HG03039 (cell line): ENCODE data around the gene TUBGCP6.

Experiments
- ATAC-seq: cut with Tn5 transposase; IDR thresholded peaks from one replicate; pipeline ENCODE4 v1.9.1; 2021; ENCODE audit warnings: mild to moderate bottlenecking, moderate library complexity; ENCODE audit not compliant: unreplicated experiment

The TUBGCP6 gene

GRCh38 chr22:50199251-50199721, 45.5 kb downstream of the TUBGCP6 start:
- no peak for ATAC-seq

GRCh38 chr22:50198624-50199017, 46.2 kb downstream of the TUBGCP6 start:
- no peak for ATAC-seq

GRCh38 chr22:50197856-50198623, 46.8 kb downstream of the TUBGCP6 start:
- ATAC-seq = no peak

GRCh38 chr22:50197000-50197800, 47.6 kb downstream of the TUBGCP6 start:
- no peak for ATAC-seq

GRCh38 chr22:50196256-50196655, 48.6 kb downstream of the TUBGCP6 start:
- ATAC-seq = no peak

GRCh38 chr22:50194037-50194805, 50.6 kb downstream of the TUBGCP6 start:
- no peak for ATAC-seq

- no peak for ATAC-seq
These were observed 51.2 kb downstream of the TUBGCP6 start for GRCh38 chr22:50193621-50194020.

- ATAC-seq = no peak
These were observed 52.2 kb downstream of the TUBGCP6 start for GRCh38 chr22:50192436-50193204.

- ATAC-seq = no peak
These were observed 53.7 kb downstream of the TUBGCP6 start for GRCh38 chr22:50190941-50191741.

- ATAC-seq = no peak
These were observed 54.5 kb downstream of the TUBGCP6 start for GRCh38 chr22:50190182-50190940.

GRCh38 chr22:50189849-50190181, 55.0 kb downstream of the TUBGCP6 start:
- ATAC-seq = no peak

GRCh38 chr22:50189184-50189848, 55.5 kb downstream of the TUBGCP6 start:
- ATAC-seq = no peak

GRCh38 chr22:50188356-50188755, 56.5 kb downstream of the TUBGCP6 start:
- ATAC-seq = no peak

- no peak for ATAC-seq
These were observed 57.9 kb downstream of the TUBGCP6 start for GRCh38 chr22:50186761-50187523.

- ATAC-seq = no peak
These were observed 58.6 kb downstream of the TUBGCP6 start for GRCh38 chr22:50186181-50186714.

- ATAC-seq = no peak
These were observed 59.3 kb downstream of the TUBGCP6 start, which contains the start of gene TRABD for GRCh38 chr22:50185375-50186087. Gene TRABD (plus strand): TSS chr22:50185913. CDS start chr22:50193061, 7,148 bp downstream.

GRCh38 chr22:50184902-50185374, 59.9 kb downstream of the TUBGCP6 start:
- no peak for ATAC-seq
